Chondrocyte (in vitro differentiated cells): ENCODE results near the gene TAL2. TPM values are rescaled to one million over a fixed set of nuclear protein-coding genes. Genes with fewer than 3 reads are reported as not detected.
"Not testable (repeated sequence)": the region's sequence is repeated elsewhere in the genome, so short reads cannot be mapped to it uniquely, and the experiment has no call there.

Experiments
- DNase-seq: peaks from one replicate; pipeline ENCODE4 v3.0.0; 2021; ENCODE audit warnings: mixed read lengths, low spot score
- H3K27ac Mint-ChIP-seq: one replicate; pipeline ENCODE4 v1.8.0; 2021; ENCODE audit warnings: mild to moderate bottlenecking, moderate library complexity, mixed read lengths; ENCODE audit not compliant: unreplicated experiment
- H3K27me3 Mint-ChIP-seq: 2 replicates; pipeline ENCODE4 v1.8.0; 2021; ENCODE audit warnings: low read depth, mixed read lengths
- H3K36me3 Mint-ChIP-seq: 2 replicates; pipeline ENCODE4 v1.8.0; 2021; ENCODE audit warnings: low read depth, mixed read lengths
- H3K4me1 Mint-ChIP-seq: 2 replicates; pipeline ENCODE4 v1.8.0; 2021; ENCODE audit warnings: low read depth, mild to moderate bottlenecking, mixed read lengths
- H3K4me3 Mint-ChIP-seq: one replicate; pipeline ENCODE4 v1.8.0; 2021; ENCODE audit warnings: mild to moderate bottlenecking, moderate library complexity, mixed read lengths; ENCODE audit not compliant: unreplicated experiment
- H3K9me3 Mint-ChIP-seq: 2 replicates; pipeline ENCODE4 v1.8.0; 2021; ENCODE audit warnings: low read depth, mixed read lengths
- CTCF ChIP-seq: fragments of 200-600 bp; sonication (generic); IDR thresholded peaks from 2 replicates; pipeline ENCODE4 v1.5.0; 2021; ENCODE audit warnings: antibody characterized with exemption, mild to moderate bottlenecking, moderate library complexity
- total RNA-seq: library from RNA; stranded (reverse); gene quantifications from 3 replicates; pipeline ENCODE4 v1.2.1, GENCODE V29; 2021

TAL2 gene
- total RNA-seq, 1 donor from 2014 or later: not detected

GRCh38 chr9:105698348-105698870 lies 36.2 kb downstream of the TAL2 start:
- peaks cover 5% of the 10 kb centered on the region for H3K27me3 Mint-ChIP-seq
- no peak overlapping the region for H3K4me3 Mint-ChIP-seq
- peaks cover 30% of the 10 kb centered on the region for H3K4me1 Mint-ChIP-seq
- no peaks in the 10 kb centered on the region for H3K9me3 Mint-ChIP-seq
- H3K27ac Mint-ChIP-seq: no peak overlapping the region
- no peaks in the 10 kb centered on the region for H3K36me3 Mint-ChIP-seq
- DNase-seq: no peak
- no peak for TF ChIP-seq CTCF

- no peak for TF ChIP-seq CTCF
- Mint-ChIP-seq H3K9me3 (no peaks in the 10 kb centered on the region), H3K4me3 (no peak overlapping the region), H3K27ac (no peak overlapping the region), H3K4me1 (peaks cover 18% of the 10 kb centered on the region), H3K27me3 (no peaks in the 10 kb centered on the region), H3K36me3 (no peaks in the 10 kb centered on the region)
- no peak for DNase-seq
These were observed 38.4 kb downstream of the TAL2 start for GRCh38 chr9:105700668-105701067.

GRCh38 chr9:105701145-105701544 lies 38.9 kb downstream of the TAL2 start:
- no peak for TF ChIP-seq CTCF
- Mint-ChIP-seq H3K36me3 (peaks cover under 1% of the 10 kb centered on the region), H3K27ac (no peak overlapping the region), H3K9me3 (no peaks in the 10 kb centered on the region), H3K4me1 (peaks cover 15% of the 10 kb centered on the region), H3K4me3 (no peak overlapping the region), H3K27me3 (no peaks in the 10 kb centered on the region)
- DNase-seq: no peak

GRCh38 chr9:105702207-105702606 lies 40.0 kb downstream of the TAL2 start:
- no peak for DNase-seq
- Mint-ChIP-seq H3K27ac (no peak overlapping the region), H3K9me3 (no peaks in the 10 kb centered on the region), H3K4me1 (peaks cover 15% of the 10 kb centered on the region), H3K36me3 (peaks cover 2% of the 10 kb centered on the region), H3K27me3 (no peaks in the 10 kb centered on the region), H3K4me3 (no peak overlapping the region)
- TF ChIP-seq CTCF: no peak

GRCh38 chr9:105703638-105704037 lies 41.4 kb downstream of the TAL2 start:
- not testable (repeated sequence) for H3K4me1 Mint-ChIP-seq, H3K9me3 Mint-ChIP-seq, H3K36me3 Mint-ChIP-seq, DNase-seq, H3K27me3 Mint-ChIP-seq, H3K27ac Mint-ChIP-seq, H3K4me3 Mint-ChIP-seq

- Mint-ChIP-seq H3K4me3 (no peak overlapping the region), H3K27me3 (no peaks in the 10 kb centered on the region), H3K9me3 (no peaks in the 10 kb centered on the region), H3K36me3 (peaks cover 2% of the 10 kb centered on the region), H3K4me1 (no peaks in the 10 kb centered on the region), H3K27ac (no peak overlapping the region)
- no peak for DNase-seq
- TF ChIP-seq CTCF: no peak
These were observed 43.9 kb downstream of the TAL2 start for GRCh38 chr9:105706156-105706555.
